ENCODE results near the gene EEF2K.

EEF2K gene

GRCh38 chr16:22320572-22321339 lies 114.7 kb downstream of the EEF2K start:
- DNase-seq: no peak

- DNase-seq: no peak
Observed at GRCh38 chr16:22321340-22322001, 115.4 kb downstream of the EEF2K start.

- no peak for DNase-seq
Observed at GRCh38 chr16:22322021-22322471, 116.0 kb downstream of the EEF2K start.

GRCh38 chr16:22322741-22323140 lies 116.7 kb downstream of the EEF2K start:
- no peak for DNase-seq

GRCh38 chr16:22323173-22323958 lies 117.3 kb downstream of the EEF2K start:
- no peak for DNase-seq

- DNase-seq: no peak
Observed at GRCh38 chr16:22323959-22324786, 118.1 kb downstream of the EEF2K start.

- DNase-seq: no peak
Observed at GRCh38 chr16:22324787-22325597, 118.9 kb downstream of the EEF2K start.

- no peak for DNase-seq
Observed at GRCh38 chr16:22325598-22326368, 119.7 kb downstream of the EEF2K start.

- no peak for DNase-seq
Observed at GRCh38 chr16:22326369-22326652, 120.2 kb downstream of the EEF2K start.

- no peak for DNase-seq
Observed at GRCh38 chr16:22326771-22327445, 120.8 kb downstream of the EEF2K start.

- DNase-seq: no peak
Observed at GRCh38 chr16:22327446-22327775, 121.3 kb downstream of the EEF2K start.

GRCh38 chr16:22328081-22328725 lies 122.1 kb downstream of the EEF2K start:
- DNase-seq: no peak

- DNase-seq: no peak
Observed at GRCh38 chr16:22329199-22329695, 123.2 kb downstream of the EEF2K start.

- no peak for DNase-seq
Observed at GRCh38 chr16:22330326-22330725, 124.2 kb downstream of the EEF2K start.

GRCh38 chr16:22333457-22333994 lies 127.4 kb downstream of the EEF2K start:
- DNase-seq: no peak

GRCh38 chr16:22335668-22336246 lies 129.7 kb downstream of the EEF2K start:
- DNase-seq: no peak

- no peak for DNase-seq
Observed at GRCh38 chr16:22336581-22336980, 130.5 kb downstream of the EEF2K start.

GRCh38 chr16:22337045-22337444 lies 131.0 kb downstream of the EEF2K start:
- DNase-seq: no peak
